CD4-positive, alpha-beta T cell treated with Interleukin-15 for 4 hours (primary cell): ENCODE data around the gene MT1B.
"Not testable (repeated sequence)": the region's sequence is repeated elsewhere in the genome, so short reads cannot be mapped to it uniquely, and the experiment has no call there.

Experiments used
- DNase-seq: peaks from one replicate; pipeline ENCODE4 v3.0.0-alpha.2; 2020; ENCODE audit warnings: low spot score

MT1B gene

DNA sequence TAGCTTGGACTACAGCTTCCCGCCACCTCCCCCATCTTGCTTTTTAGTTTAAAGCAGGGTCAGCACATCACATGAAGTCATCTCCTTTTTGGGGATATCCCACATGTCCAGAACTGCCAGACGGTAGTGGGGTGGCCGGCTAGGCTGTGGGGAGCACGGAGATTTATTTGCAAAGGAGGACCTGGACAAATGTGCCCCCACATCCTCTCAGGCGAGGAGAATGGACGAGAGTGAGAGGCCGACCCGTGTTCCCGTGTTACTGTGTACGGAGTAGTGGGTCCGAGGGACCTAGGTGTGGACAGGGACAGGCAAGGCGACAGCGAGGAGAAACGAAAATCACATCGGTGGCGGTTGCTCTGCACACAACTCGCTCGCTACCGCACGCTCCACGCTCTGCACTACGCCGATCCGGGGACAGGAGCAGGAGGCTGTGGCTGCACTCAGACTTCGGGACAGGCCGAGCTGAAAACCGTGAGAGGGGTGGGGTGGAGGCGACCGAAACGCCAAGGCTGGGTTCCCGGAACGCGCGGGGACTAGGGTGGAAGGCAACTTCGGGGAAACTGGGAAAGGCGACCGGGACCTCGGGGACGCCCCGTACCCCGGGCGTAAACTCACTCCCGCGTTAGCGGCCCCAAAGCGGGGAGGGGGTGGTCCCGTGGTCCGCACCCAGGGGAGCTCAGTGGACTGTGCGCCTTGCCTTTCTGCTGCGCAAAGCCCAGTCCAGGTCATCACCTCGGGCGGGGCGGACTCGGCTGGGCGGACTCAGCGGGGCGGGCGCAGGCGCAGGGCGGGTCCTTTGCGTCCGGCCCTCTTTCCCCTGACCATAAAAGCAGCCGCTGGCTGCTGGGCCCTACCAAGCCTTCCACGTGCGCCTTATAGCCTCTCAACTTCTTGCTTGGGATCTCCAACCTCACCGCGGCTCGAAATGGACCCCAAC lies 13.6 kb upstream of the MT1B start, which contains the start of gene MT1A:
Gene MT1A, plus strand, starts transcription at position 853 of the 937 bp plus-strand sequence. Its CDS starts 73 bp downstream, at position 926.
- no peak for DNase-seq

DNA sequence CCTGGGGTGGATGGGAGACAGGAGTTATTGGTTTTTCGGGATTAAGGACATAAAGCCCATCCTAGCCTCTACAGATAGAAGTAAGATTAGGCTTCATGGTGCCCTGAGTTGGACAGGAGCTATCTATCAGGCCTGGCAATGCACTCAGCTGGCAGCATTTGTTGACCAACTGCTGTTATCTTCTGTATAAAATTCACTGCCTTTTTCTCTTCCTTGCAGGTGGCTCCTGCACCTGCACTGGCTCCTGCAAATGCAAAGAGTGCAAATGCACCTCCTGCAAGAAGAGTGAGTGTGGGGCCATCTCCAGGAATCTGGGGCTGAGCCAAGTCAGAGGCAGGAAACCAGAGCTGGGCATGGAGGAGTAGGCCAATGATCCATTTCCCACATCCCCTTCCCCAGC lies 12.6 kb upstream of the MT1B start:
- DNase-seq = no peak

DNA sequence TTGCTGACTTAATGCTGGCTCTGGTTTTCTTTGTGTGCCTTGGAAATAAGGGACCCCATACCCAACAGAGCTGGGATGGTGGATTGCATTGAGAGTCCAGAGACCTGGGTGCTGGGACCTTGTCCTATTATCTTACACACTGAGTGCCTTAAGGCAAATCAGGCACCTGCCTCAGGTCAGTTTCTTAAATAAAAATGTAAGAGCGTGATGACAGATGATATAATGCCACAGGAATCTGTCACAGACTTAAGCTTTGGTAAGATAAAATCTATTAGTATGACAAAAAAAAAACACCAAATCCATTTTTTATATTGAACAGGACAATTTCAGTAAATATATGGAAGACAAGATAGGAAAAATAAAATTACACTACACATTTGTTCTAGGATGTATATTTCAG lies 11.6 kb upstream of the MT1B start:
- no peak for DNase-seq

DNA sequence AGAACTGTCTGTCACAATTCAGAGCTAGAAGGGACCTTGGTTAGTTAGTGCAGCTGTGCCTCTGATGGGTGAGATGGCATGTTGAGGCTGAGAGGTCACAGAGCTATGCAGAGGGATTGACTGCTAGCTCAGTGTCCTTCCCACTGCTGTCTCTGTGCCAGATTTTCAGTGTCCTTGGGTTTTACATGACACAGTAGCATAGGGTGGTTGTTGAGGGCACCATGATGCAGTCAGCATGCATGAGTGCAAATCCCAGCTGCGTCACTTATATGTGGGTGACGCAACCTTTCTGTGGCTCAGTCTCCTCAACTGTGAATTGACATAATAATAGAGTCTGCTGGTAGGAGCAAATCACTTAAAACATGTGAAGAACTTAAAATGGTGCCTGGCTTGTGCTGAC lies 10.5 kb upstream of the MT1B start:
- no peak for DNase-seq

DNA sequence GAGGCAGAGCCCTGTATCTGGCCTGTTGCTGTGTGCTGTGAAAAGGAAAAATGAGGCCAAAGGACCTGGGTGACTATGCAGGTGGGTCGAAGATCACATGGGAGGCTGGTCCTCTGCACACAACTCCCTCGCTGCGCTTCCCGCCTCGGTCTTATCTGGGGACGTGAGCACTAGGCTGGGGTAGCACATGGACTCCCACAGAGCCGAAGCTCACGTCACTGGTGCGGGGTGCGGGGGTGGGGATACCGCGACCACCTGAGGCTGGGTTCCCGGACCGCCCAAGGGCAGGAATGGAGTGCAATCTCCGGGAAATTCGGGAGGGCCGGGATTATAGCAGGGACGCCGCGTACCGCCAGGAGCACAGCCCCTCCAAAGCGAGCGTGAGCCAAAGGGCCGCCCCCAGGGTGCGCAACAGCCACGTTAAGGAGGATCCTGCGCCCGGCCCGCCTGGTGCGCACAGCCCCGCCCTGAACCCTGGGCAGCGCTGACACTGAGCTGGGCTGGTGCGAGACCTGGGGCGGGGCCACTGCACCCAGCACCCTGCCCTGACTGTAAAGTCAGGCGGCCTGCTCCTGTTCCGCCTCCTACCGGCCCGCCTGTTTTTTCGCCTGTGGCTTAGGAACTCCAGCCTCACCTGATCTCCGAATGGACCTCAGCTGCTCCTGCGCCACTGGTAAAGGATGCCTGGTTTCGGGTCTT lies 8.5 kb upstream of the MT1B start:
- peak; percentile 76 for DNase-seq

DNA sequence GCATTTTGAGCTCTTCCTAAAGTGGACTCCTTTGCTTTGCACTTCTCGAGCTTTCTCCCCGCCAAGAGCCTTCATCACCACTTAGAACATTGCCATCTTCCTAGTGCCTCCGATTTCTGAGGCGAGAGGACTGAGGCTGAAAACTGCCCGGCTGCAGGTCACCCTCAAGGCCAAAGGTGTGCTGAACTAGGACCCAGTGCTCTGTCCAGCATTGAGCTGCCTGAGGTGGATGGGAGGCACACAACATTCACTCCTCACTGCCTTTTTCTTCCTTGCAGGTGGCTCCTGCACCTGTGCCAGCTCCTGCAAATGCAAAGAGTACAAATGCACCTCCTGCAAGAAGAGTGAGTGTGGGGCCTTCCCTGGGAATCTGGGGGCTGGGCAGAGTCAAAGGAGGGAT lies 7.9 kb upstream of the MT1B start:
- DNase-seq = no peak

DNA sequence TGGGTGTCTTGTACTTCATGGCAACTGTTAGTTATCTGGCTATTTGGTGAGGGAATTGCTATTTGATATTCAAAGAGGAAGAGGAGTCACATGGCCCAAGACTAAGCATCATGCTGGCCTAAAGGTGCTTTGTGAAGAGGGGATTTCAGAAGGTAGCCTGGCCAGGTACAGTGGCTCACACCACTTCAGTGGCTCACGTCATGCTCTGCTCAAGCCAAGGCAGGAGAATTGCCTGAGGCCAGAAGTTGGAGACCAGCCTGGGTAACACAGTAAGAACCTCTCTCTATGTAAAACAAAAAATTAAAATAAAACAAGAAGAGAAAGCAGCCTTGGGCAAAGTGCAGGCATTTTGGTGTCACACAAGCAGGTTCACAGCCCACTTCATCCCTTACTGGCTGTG lies 6.4 kb upstream of the MT1B start:
- DNase-seq = no peak

DNA sequence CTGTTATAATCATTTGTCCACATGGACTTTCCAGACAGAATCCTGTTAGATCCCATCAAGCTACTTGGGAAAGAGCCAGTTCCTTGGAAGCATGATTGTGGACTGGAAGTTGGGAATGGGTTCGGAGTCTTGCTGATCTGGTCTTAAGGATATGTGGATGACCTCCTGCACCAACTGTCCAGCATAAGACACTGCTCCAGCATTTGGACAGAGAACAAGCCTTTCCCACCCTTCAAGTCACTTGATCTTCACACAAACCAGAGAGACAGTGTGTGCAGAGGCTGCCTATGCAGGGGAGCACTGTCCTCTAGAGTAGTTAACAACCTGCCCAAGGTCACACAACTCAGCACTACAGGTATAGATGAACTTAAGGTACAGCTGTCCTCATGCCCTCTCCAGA lies 5.8 kb upstream of the MT1B start:
- no peak for DNase-seq

DNA sequence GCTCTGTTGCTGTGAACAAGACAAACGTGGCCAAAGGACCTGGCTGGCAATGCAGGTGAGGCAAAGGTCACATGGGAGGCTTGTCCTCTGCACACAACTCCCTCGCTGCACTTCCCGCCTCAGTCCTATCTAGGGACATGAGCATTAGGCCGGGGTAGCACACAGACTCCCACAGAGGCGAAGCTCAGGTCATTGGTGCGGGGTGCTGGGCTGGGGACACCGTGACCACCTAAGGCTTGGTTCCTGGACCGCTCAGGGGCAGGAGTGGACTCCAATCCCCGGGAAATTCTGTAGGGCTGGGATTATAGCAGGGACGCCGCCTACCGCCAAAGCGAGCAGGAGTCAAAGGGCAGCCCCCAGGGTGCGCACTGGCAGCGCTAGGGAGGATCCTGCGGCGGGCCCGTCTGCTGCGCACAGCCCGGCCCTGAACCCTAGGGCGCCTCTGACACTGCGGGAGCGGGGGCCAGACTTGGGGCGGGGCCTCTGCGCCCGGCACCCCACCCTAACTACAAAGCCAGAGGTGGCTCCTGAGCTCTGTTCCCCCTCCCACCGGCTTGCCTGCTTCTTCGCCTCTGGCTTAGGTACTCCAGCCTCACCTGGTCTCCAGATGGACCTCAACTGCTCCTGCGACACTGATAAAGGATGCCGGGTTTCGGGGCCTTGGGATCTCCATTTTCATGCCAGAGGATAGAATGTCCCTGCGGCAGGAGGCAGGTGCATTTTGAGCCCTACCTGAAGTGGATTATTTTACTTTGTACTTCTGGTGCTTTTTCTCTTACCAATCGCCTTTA lies 3.9 kb upstream of the MT1B start:
- DNase-seq = no peak

DNA sequence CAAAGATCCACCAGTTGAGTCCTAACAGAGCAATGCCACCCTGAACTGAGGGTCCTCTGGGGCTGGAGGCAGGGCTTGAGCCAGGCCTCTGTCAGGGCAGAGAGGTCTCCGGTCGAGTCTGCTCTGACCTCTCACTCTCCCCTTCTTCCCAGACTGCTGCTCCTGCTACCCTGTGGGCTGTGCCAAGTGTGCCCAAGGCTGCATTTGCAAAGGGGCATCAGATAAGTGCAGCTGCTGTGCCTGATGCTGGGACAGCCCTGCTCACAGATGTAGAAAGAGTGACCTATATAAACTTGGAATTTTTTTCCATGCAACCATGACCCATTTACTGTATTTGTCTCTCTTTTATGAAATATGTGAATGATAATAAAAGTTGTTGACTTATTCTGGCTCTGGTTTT lies 2.4 kb upstream of the MT1B start:
- DNase-seq = no peak

DNA sequence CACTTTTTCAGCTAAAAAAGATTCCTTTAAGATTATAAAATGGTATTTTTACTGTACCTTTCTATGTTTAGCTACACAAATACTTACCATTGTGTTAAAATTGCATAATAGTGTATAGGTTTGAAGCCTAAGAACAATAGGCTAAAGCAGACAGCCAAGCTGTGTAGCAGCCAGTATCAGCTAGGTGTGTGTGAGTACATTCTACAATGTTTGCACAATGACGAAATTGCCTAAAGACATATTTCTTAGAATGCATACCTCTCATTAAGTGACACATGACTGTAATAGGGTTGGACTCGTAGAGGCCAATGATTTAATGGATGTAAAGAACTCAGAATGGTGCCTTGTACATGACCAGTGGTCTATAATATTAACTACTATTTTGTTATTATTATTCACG lies 1.9 kb upstream of the MT1B start:
- DNase-seq = no peak

DNA sequence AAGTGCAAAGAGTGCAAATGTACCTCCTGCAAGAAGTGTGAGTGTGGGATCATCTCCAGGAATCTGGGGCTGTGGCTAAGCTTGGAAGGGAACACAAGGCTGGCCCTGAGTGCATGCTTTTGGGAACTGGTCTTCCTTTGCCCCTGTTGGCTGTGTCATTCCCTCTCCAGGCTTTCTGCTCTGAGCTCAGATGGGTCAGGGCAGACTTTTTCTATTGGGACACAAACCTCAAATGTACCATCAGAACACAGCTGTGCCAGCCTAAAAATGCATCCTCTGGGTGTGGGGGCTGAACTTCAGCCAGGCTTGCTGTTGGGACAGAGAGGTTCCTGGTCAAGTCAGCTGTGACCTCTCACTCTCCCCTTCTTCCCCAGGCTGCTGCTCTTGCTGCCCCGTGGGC lies 914 bp downstream of the MT1B start:
- DNase-seq = no peak

DNA sequence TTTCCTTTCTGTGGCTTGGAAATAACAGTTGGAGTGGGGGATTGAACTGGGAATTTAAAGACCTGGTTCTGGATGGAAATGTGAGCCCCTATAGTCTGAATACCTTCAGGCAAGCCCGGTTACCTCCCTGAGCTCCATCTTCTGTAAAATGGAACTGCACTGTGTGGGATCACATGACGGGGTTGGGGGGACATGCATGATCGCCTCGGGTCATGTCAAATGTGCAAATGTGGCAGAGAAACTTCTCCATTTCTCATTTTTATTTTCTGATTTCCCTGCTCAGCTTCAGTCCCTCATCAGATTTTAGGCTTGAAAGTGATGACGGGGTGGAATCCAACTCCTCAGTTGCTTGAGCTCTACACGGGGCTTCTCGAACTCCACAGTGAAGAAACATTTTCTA lies 1.5 kb downstream of the MT1B start:
- no peak for DNase-seq

DNA sequence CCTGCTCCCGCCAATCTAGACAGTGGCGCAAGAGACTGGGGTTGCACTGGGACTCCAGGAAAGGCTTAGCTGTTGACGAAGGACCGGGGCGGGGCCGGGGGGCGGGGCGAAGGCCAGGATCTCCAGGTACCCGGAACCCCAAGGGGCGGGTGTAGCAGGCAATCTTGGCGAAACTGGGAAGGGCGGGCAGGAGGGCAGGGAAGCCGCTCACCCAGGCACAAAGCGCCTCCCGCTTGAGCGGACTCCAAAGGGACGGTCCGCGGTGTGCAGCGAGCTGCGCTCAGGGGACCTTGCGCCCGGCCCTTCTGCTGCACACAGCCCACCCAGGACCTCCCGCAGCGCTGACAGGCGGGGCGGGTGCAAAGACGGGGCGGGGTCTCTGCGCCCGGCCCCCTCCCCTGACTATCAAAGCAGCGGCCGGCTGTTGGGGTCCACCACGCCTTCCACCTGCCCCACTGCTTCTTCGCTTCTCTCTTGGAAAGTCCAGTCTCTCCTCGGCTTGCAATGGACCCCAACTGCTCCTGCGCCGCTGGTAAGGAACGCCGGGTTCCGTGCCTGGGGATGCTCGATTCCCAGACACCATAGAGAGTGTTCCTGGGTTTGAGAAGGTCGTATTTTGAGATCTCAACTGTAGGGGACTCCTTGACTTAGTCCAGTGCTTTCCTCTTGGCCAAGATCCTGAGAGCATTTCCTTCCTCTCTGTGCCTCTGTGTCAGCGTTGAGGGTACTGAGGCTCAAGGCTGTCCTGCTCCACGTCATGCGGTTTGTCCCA lies 6.1 kb downstream of the MT1B start, which contains the start of gene MT1F:
Gene MT1F, plus strand, starts transcription at position 405 of the 772 bp plus-strand sequence. Its CDS starts 100 bp downstream, at position 505.
- DNase-seq = peak; percentile 59

DNA sequence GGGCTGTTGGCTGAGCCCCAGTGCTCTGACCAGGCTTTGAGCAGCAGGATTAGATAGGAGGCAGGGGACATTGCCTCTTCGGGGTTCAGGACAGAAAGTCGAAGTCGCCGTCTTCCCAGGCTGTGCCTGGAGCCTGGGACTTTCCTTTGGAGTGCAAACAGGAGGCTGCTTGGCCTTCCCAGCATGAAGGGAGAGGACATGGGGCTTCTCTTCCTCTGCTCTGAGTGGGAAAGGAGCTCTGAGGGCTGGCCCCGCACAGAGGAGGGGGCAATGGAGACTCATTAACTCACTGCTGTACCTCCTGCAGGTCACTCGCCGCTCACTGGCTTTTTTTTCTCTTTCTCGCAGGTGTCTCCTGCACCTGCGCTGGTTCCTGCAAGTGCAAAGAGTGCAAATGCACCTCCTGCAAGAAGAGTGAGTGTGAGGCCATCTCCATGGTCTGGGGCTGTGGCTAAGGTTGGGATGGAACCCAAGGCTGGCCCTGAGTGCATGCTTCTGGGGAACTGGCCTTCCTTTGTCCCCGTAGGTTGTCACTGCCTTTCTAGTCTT lies 6.7 kb downstream of the MT1B start:
- DNase-seq = no peak

DNA sequence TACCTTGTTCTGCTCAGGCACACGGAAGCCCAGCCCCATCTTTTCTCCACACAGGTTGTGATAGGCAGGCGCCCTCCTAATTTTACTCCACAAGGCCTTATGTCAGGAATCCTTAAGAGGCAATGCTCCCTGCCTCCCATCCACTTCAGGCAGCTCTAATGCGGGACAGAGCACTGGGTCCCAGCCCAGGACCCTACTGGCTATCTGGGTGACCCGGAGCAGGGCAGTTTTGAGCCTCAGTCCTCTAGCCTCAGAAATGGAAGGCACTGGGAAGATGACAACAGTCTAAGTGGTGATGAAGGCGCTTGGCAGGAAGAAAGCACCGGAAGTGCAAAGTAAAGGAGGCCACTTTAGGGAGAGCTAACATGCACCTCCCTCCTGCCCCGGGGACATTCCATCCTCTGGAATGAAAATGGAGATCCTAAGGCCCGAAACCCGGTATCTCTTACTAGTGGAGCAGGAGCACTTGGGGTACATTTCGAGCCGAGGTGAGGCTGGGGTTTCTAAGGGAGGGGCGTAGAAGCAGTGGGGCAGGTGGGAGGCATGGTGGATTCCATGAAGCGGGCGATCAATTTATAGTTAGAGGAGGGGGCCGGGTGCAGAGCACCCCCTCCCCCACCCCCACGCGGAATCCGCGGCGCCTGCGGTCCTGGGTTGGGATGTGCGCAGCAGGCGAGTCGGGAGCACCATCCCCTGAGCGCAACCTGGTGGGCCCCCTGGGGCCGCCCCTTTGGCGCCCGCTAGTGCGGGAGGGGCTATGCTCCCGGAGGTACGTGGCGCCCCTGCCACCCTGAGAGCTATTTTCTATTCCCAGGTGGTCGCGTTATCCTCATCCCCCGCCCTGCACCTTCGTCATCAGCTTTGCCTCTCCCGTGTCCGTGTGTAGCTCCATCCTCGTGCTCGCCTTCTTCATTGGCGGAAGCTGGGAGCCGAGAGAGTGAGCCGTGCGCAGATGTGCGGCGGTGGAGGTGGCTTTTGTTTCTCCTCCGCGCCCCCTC lies 11.0 kb downstream of the MT1B start:
- DNase-seq = no peak

DNA sequence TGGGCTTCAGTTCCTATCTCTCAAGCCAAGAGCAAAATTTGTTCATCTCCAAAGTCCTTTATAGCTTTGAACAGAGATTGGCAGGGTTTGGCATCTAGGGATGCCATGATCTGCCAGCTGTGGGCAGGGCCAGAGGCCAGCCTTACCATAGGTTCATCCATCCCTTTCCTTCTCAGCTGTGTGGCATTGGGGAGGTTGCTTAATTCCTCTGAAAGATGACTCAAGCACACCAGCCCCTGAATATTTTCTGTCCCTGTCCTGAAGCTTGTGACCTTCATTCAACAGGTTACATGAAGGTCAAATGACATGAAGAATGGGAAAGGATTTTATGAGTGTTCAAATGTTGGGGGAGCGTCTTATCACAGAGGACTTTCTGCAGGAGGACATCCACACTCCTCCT lies 12.8 kb downstream of the MT1B start:
- no peak for DNase-seq

DNA sequence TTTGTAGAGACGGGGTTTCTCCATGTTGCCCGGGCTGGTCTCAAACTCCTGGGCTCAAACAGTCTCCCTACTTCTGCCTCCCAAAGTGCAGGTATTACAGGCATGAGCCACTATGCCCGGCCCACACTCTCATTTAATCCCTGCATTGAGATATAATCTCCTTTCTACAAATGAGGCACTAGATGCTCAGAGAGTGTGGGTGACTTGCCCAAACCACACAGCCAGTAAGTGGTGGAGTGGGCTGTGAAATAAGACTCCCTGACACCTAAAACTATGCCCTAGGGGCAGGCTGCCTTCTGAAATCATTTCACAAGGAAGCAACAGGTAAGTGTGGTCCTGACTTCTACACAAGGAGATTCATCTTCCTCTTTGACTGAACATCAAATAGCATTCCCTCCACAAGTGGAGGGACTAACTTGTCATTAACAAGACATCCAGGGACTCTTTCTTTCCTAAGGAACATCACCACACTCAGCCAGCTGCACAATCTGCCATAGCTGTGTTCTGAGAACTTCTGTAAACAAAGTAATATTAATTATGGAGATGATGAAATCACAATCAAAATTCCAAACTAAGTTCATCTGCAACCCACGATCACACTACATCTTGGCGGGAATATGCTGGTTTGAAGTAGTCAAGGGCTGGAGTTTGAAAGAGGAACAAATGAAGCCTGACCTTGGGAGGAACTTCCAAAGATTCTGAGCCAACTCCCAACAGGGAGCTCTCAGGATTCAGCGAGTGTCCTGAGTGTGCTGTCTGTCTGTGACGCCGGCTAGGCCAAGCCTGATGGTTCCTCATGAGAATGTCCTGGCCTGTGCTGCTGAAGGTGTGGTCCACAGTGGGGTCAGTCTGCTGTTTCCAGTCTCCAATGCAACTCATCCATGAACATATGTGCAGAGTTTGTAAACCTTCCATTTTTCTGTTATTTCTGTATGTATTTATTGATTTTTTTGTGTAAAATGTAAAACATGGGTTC lies 13.9 kb downstream of the MT1B start:
- DNase-seq = not testable (repeated sequence)
